IPS-NIHi7 (cell line): ENCODE results near the gene SH3PXD2A.

Experiments
- DNase-seq: peaks from one replicate; pipeline ENCODE4 v3.0.0; 2012; ENCODE audit warnings: mixed read lengths; ENCODE audit errors: extremely low spot score

The SH3PXD2A gene

GRCh38 chr10:103724074-103724473 lies 131.3 kb downstream of the SH3PXD2A start:
- DNase-seq, result no peak

- DNase-seq, result no peak
These were observed 131.8 kb downstream of the SH3PXD2A start for GRCh38 chr10:103723557-103723956.

GRCh38 chr10:103722632-103723031 lies 132.7 kb downstream of the SH3PXD2A start:
- DNase-seq, result no peak

GRCh38 chr10:103720964-103721335 lies 134.4 kb downstream of the SH3PXD2A start:
- no peak for DNase-seq

- DNase-seq, result no peak
These were observed 134.9 kb downstream of the SH3PXD2A start for GRCh38 chr10:103720328-103720963.

GRCh38 chr10:103719036-103719435 lies 136.3 kb downstream of the SH3PXD2A start:
- DNase-seq, result no peak

- DNase-seq, result no peak
These were observed 137.1 kb downstream of the SH3PXD2A start for GRCh38 chr10:103718247-103718620.

- DNase-seq, result peak; percentile 64
These were observed 137.8 kb downstream of the SH3PXD2A start for GRCh38 chr10:103717341-103718246.

- no peak for DNase-seq
These were observed 138.9 kb downstream of the SH3PXD2A start for GRCh38 chr10:103716206-103717160.

GRCh38 chr10:103715430-103715829 lies 139.9 kb downstream of the SH3PXD2A start:
- DNase-seq, result no peak

GRCh38 chr10:103714232-103714891 lies 141.0 kb downstream of the SH3PXD2A start:
- DNase-seq, result no peak

GRCh38 chr10:103713676-103714075 lies 141.7 kb downstream of the SH3PXD2A start:
- no peak for DNase-seq

GRCh38 chr10:103712898-103713498 lies 142.4 kb downstream of the SH3PXD2A start:
- DNase-seq, result peak; percentile 82

- no peak for DNase-seq
These were observed 143.2 kb downstream of the SH3PXD2A start for GRCh38 chr10:103712146-103712545.

- no peak for DNase-seq
These were observed 143.9 kb downstream of the SH3PXD2A start for GRCh38 chr10:103711351-103711994.

GRCh38 chr10:103710490-103710889 lies 144.9 kb downstream of the SH3PXD2A start:
- no peak for DNase-seq

GRCh38 chr10:103709341-103709920 lies 145.9 kb downstream of the SH3PXD2A start:
- no peak for DNase-seq

- no peak for DNase-seq
These were observed 146.6 kb downstream of the SH3PXD2A start for GRCh38 chr10:103708627-103709288.

GRCh38 chr10:103707956-103708626 lies 147.3 kb downstream of the SH3PXD2A start:
- DNase-seq, result no peak
